Measurements from ENCODE around the gene PAX5. TPM values are rescaled to one million over a fixed set of nuclear protein-coding genes. Genes with fewer than 3 reads are reported as not detected.

Gene PAX5
- total RNA-seq, 3 donors from 2014 or later = 0.59 TPM; not detected in 2

GRCh38 chr9:36939214-36939613 is 94.9 kb downstream of the PAX5 start:
- peaks cover 0 to 8% of the 10 kb centered on the region in 2 donors for H3K27me3 ChIP-seq
- no peaks in the 10 kb centered on the region for H3K36me3 ChIP-seq
- no peaks in the 10 kb centered on the region for H3K9me3 ChIP-seq
- DNase-seq (ENCODE audit: low spot score in 2 of 2) = no peak
- H3K4me3 ChIP-seq = no peak overlapping the region
- intact Hi-C loops (cut with DNase I; ENCODE audit: low total_unique reads) = no loop called here
- H3K4me1 ChIP-seq = no peaks in the 10 kb centered on the region
- no peak for TF ChIP-seq POLR2A (IDR thresholded peaks at IDR 0.05)
- no peak for TF ChIP-seq POLR2AphosphoS5 (IDR thresholded peaks at IDR 0.05)
- no peak for TF ChIP-seq CTCF (IDR thresholded peaks at IDR 0.05)
- H3K27ac ChIP-seq = no peak overlapping the region

DNA sequence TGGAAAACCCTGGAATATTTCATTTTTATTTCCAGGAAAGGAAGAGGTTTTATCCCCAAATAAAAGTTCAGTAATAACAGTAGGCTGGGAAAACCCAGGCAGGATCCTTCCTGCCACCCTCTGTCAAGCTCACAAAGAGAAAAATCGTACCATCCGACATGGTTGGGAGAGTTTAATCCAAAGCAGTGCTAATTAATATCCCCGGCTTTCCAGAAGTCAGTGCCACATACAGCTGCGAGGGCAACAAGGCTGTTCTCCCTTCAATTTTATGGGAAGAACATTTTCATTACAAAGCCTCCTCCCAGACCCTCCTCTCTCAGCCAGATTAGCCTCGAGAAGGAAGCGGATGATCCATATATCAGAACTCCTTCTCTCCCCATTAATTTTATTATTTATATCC is 95.5 kb downstream of the PAX5 start:
- no peaks in the 10 kb centered on the region for H3K36me3 ChIP-seq
- TF ChIP-seq CTCF (IDR thresholded peaks at IDR 0.05) = no peak
- TF ChIP-seq POLR2AphosphoS5 (IDR thresholded peaks at IDR 0.05) = no peak
- no peak for TF ChIP-seq POLR2A (IDR thresholded peaks at IDR 0.05)
- peaks cover 0 to 8% of the 10 kb centered on the region in 2 donors for H3K27me3 ChIP-seq
- H3K4me3 ChIP-seq = no peak overlapping the region
- no peak for DNase-seq (ENCODE audit: low spot score in 2 of 2)
- H3K4me1 ChIP-seq = no peaks in the 10 kb centered on the region
- H3K9me3 ChIP-seq = no peaks in the 10 kb centered on the region
- H3K27ac ChIP-seq = no peak overlapping the region
- intact Hi-C loops (cut with DNase I; ENCODE audit: low total_unique reads) = no loop called here

GRCh38 chr9:36937951-36938350 is 96.1 kb downstream of the PAX5 start:
- no peak overlapping the region for H3K4me3 ChIP-seq
- TF ChIP-seq CTCF (IDR thresholded peaks at IDR 0.05) = no peak
- TF ChIP-seq POLR2A (IDR thresholded peaks at IDR 0.05) = no peak
- no peak for TF ChIP-seq POLR2AphosphoS5 (IDR thresholded peaks at IDR 0.05)
- no peak overlapping the region for H3K27ac ChIP-seq
- intact Hi-C loops (cut with DNase I; ENCODE audit: low total_unique reads) = no loop called here
- no peaks in the 10 kb centered on the region for H3K4me1 ChIP-seq
- no peaks in the 10 kb centered on the region for H3K36me3 ChIP-seq
- no peak for DNase-seq (ENCODE audit: low spot score in 2 of 2)
- no peaks in the 10 kb centered on the region for H3K9me3 ChIP-seq
- H3K27me3 ChIP-seq = peaks cover 0 to 8% of the 10 kb centered on the region in 2 donors

DNA sequence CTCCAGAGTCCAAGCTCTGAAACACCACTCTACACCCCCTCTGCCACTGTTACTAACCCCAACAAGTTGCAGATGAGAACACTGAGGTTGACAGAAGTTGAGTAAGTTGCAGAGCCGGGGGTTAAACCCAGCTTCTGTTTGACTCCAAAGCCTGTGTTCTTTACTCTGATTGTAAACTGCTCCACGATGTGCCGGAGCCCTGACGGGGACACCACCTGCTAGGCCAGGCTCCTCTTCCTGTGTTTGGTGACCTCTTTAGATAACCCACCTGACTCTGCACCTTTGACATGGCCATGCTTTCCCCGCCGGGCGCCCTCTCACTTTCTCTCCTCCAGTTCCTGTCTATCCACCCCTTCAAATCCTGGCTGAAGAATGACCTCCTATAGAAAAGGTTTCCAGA is 96.7 kb downstream of the PAX5 start:
- DNase-seq (ENCODE audit: low spot score in 2 of 2) = no peak
- Histone ChIP-seq H3K27ac (no peak overlapping the region), H3K36me3 (no peaks in the 10 kb centered on the region), H3K4me3 (no peak overlapping the region), H3K9me3 (no peaks in the 10 kb centered on the region), H3K4me1 (no peaks in the 10 kb centered on the region), H3K27me3 (peaks cover 0 to 8% of the 10 kb centered on the region in 2 donors)
- intact Hi-C loops (cut with DNase I; ENCODE audit: low total_unique reads) = no loop called here
- no peak for TF ChIP-seq POLR2A (IDR thresholded peaks at IDR 0.05)
- no peak for TF ChIP-seq POLR2AphosphoS5 (IDR thresholded peaks at IDR 0.05)
- TF ChIP-seq CTCF (IDR thresholded peaks at IDR 0.05) = no peak

DNA sequence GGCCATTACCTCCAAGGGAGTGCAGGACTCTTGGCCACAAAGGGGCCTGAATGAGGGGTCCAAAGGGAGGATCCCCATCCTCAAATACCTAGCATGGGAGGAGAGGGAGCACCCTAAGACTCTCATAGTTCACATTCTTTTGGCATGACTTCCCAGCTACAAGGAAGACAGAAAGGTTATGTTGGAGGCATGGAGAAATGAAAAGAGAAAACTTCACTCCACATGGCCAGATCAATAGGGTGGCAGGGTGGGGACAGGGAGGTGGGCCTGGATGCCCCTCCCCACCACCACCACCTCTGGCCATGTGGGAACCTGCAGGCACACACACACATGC is 97.6 kb downstream of the PAX5 start:
- DNase-seq (ENCODE audit: low spot score in 2 of 2) = no peak
- H3K9me3 ChIP-seq = peaks cover 0 to 5% of the 10 kb centered on the region in 2 donors
- intact Hi-C loops (cut with DNase I; ENCODE audit: low total_unique reads) = no loop called here
- peaks cover 0 to 8% of the 10 kb centered on the region in 2 donors for H3K27me3 ChIP-seq
- H3K4me1 ChIP-seq = no peaks in the 10 kb centered on the region
- H3K36me3 ChIP-seq = no peaks in the 10 kb centered on the region
- H3K4me3 ChIP-seq = no peak overlapping the region
- no peak overlapping the region for H3K27ac ChIP-seq
- TF ChIP-seq CTCF (IDR thresholded peaks at IDR 0.05) (no peak), POLR2AphosphoS5 (IDR thresholded peaks at IDR 0.05) (no peak), POLR2A (IDR thresholded peaks at IDR 0.05) (no peak)

Data from breast epithelium (tissue), 4 donors.